K562 (cell line): ENCODE measurements around the gene ZKSCAN5. TPM values are rescaled to one million over a fixed set of nuclear protein-coding genes. Genes with fewer than 3 reads are reported as not detected.
A peak's percentile ranks its signal among the peaks of the same experiment; 100 is the strongest.

Experiments used
- ATAC-seq: fragments of 200-7000 bp; cut with Tn5 transposase; 3 replicates; pipeline ENCODE4 v1.9.1; 2020; ENCODE audit warnings: moderate library complexity
- BruUV-seq: library from RNA; stranded (reverse); fragments of 400-500 nt; replicated peaks from 2 replicates; lab custom pipeline; 2021; lab: Mats Ljungman, UMichigan
- CTCF ChIA-PET: fragments of 300-600 bp; formaldehyde crosslinking; extraction: SDS; loops from one replicate; lab custom pipeline; 2021; ENCODE audit warnings: low intra/inter-chr PET ratio; lab: Yijun Ruan, JAX
- POLR2A ChIA-PET: fragments of 300-600, 350-650 bp; sonication (Branson Sonifier 250); formaldehyde crosslinking; extraction: SDS; loops from one replicate; lab custom pipeline; 2021; ENCODE audit warnings: antibody characterized with exemption, inconsistent platforms; lab: Yijun Ruan, JAX
- DNase-seq, 4 experiments: peaks; one replicate each; pipeline versions ENCODE4 v3.0.0 to v3.0.0-alpha.2; 2011 to 2018; ENCODE audit warnings: low spot score in 3 of 4, mixed read lengths in 3 of 4; ENCODE audit errors: extremely low read depth in 1 of 4
- FAIRE-seq: peaks from 2 replicates; lab custom pipeline; 2011; peaks lifted over from hg19 to GRCh38; lab: Jason Lieb, UNC
- H2AFZ ChIP-seq: 2 replicates; pipeline ENCODE4 v1.6.0; 2011; ENCODE audit warnings: low read depth, low read length, control low read depth, inconsistent platforms
- H3K27ac ChIP-seq: fragments of 200-600 bp; 3 replicates; pipeline ENCODE4 v1.8.0; 2011; ENCODE audit warnings: low read depth, mild to moderate bottlenecking, control low read depth, inconsistent platforms, low read length, moderate library complexity, mixed read lengths; ENCODE audit errors: extremely low read depth
- H3K27me3 ChIP-seq, 2 experiments: fragments of 300-600 bp in 1 of 2; 2 replicates in 1 of 2; 3 replicates in 1 of 2; pipeline versions ENCODE4 v1.6.0 to v1.8.0; 2011; ENCODE audit warnings: inconsistent platforms in 2 of 2, low read length in 2 of 2, mild to moderate bottlenecking in 1 of 2, mixed read lengths in 1 of 2, moderate library complexity in 1 of 2; ENCODE audit not compliant: control insufficient read depth in 2 of 2, insufficient read depth in 2 of 2
- H3K36me3 ChIP-seq: fragments of 300-600 bp; 3 replicates; pipeline ENCODE4 v1.8.0; 2011; ENCODE audit warnings: mild to moderate bottlenecking, low read length, inconsistent platforms; ENCODE audit not compliant: control insufficient read depth, insufficient read depth
- H3K4me1 ChIP-seq, 2 experiments: fragments of 200-600 bp in 1 of 2; replicated peaks in 1 of 2; 2 replicates in 1 of 2; 3 replicates in 1 of 2; pipeline versions ENCODE4 v1.5.1 to v1.8.0; 2011; ENCODE audit warnings: inconsistent platforms in 2 of 2, low read length in 2 of 2, mild to moderate bottlenecking in 1 of 2, mixed read lengths in 1 of 2, moderate library complexity in 1 of 2; ENCODE audit not compliant: control insufficient read depth in 2 of 2, insufficient read depth in 2 of 2
- H3K4me2 ChIP-seq: 2 replicates; pipeline ENCODE4 v1.6.1; 2011; ENCODE audit warnings: low read length, control low read depth, inconsistent platforms, mixed read lengths; ENCODE audit not compliant: insufficient read depth
- H3K4me3 ChIP-seq: fragments of 200-600 bp; sonication (generic), shearing (Covaris generic); 2 replicates; pipeline ENCODE4 v1.5.1; 2016; ENCODE audit warnings: control low read depth, inconsistent platforms
- H3K79me2 ChIP-seq: fragments of 200-600 bp; 3 replicates; pipeline ENCODE4 v1.8.0; 2011; ENCODE audit warnings: low read length, inconsistent platforms; ENCODE audit not compliant: control insufficient read depth, insufficient read depth
- H3K9ac ChIP-seq, 2 experiments: 2 replicates each; pipeline versions ENCODE4 v1.6.0 to v1.6.1; 2011; ENCODE audit warnings: low read depth in 2 of 2, low read length in 2 of 2, control low read depth in 1 of 2, inconsistent platforms in 1 of 2, mild to moderate bottlenecking in 1 of 2, mixed read lengths in 1 of 2; ENCODE audit not compliant: insufficient read depth in 1 of 2
- H3K9me1 ChIP-seq: one replicate; pipeline ENCODE4 v1.6.0; 2011; ENCODE audit warnings: inconsistent platforms, mild to moderate bottlenecking, low read length, moderate library complexity; ENCODE audit not compliant: control insufficient read depth, insufficient read depth
- H3K9me3 ChIP-seq: replicated peaks from 2 replicates; pipeline ENCODE4 v1.5.1; 2011; ENCODE audit warnings: low read depth, low read length, inconsistent platforms; ENCODE audit not compliant: control insufficient read depth, insufficient read depth
- H4K20me1 ChIP-seq: replicated peaks from 2 replicates; pipeline ENCODE4 v1.6.1; 2011; ENCODE audit warnings: low read length, inconsistent platforms, mixed read lengths; ENCODE audit not compliant: control insufficient read depth, insufficient read depth
- ADNP ChIP-seq: fragments of 200-800 bp; sonication (Bioruptor generic); IDR thresholded peaks from 2 replicates; pipeline ENCODE4 v1.6.1; 2016; ENCODE audit warnings: missing genetic modification characterization, missing compliant biosample characterization
- ETV5 ChIP-seq: sonication (generic); formaldehyde crosslinking; IDR thresholded peaks from 2 replicates; pipeline ENCODE4 v1.4.0; 2020; ENCODE audit warnings: low read depth, mild to moderate bottlenecking, missing genetic modification reagents
- HEY1 ChIP-seq: fragments of 250-450 bp; sonication (Bioruptor Pico); IDR thresholded peaks from 2 replicates; pipeline ENCODE4 v1.5.0; 2020; ENCODE audit warnings: mild to moderate bottlenecking, moderate library complexity, borderline replicate concordance
- HNRNPL ChIP-seq: fragments of 200-400 bp; formaldehyde crosslinking; IDR thresholded peaks from 2 replicates; pipeline ENCODE4 v1.6.1; 2017; ENCODE audit warnings: low read depth, mild to moderate bottlenecking, low read length
- NUFIP1 ChIP-seq: fragments of 450-650 bp; IDR thresholded peaks from 2 replicates; pipeline ENCODE4 v1.6.1; 2018; ENCODE audit not compliant: partially characterized antibody
- PATZ1 ChIP-seq: fragments of 250-450 bp; sonication (Bioruptor Pico); IDR thresholded peaks from 2 replicates; pipeline ENCODE4 v1.5.0; 2020; ENCODE audit warnings: mild to moderate bottlenecking, borderline replicate concordance
- SMARCC2 ChIP-seq: fragments of 450-650 bp; IDR thresholded peaks from 2 replicates; pipeline ENCODE4 v1.6.1; 2017; ENCODE audit warnings: antibody characterized with exemption, moderate library complexity, mild to moderate bottlenecking, low read depth
- ZBTB17 ChIP-seq: fragments of 450-650 bp; formaldehyde crosslinking; IDR thresholded peaks from 2 replicates; pipeline ENCODE4 v1.4.0; 2020; ENCODE audit warnings: mild to moderate bottlenecking
- ZNF175 ChIP-seq: fragments of 200-800 bp; sonication (Bioruptor generic); IDR thresholded peaks from 2 replicates; pipeline ENCODE4 v1.6.1; 2016; ENCODE audit warnings: low read depth, mild to moderate bottlenecking, missing genetic modification characterization, missing compliant biosample characterization
- ZNF398 ChIP-seq: fragments of 250-450 bp; sonication (Bioruptor Pico); IDR thresholded peaks from 2 replicates; pipeline ENCODE4 v1.8.0; 2021; ENCODE audit warnings: moderate library complexity, mild to moderate bottlenecking, inconsistent platforms
- ZNF766 ChIP-seq: fragments of 200-800 bp; sonication (Bioruptor generic); conservative IDR thresholded peaks from 2 replicates; pipeline ENCODE4 v1.6.1; 2016; ENCODE audit warnings: missing genetic modification characterization, missing compliant biosample characterization
- ZZZ3 ChIP-seq: fragments of 450-650 bp; IDR thresholded peaks from 2 replicates; pipeline ENCODE4 v1.6.1; 2016; ENCODE audit warnings: antibody characterized with exemption, mild to moderate bottlenecking, moderate library complexity
- WGBS: fragments of 100-300 bp; shearing (Covaris generic); methylation state at CpG from one replicate; pipeline ENCODE4 v1.1.6; 2016; ENCODE audit warnings: low coverage, mixed read lengths; ENCODE audit not compliant: insufficient coverage; ENCODE audit errors: missing lambda C conversion rate; 5-methylcytosine and 5-hydroxymethylcytosine counted together
- in situ Hi-C: fragments of 300-500 bp; cut with MboI; formaldehyde crosslinking; loops from 4 replicates; pipeline ENCODE4 v1.15.0; 2018; ENCODE audit warnings: inconsistent platforms, mixed read lengths
- intact Hi-C: fragments of 100-400 bp; cut with micrococcal nuclease; formaldehyde crosslinking; loops from 2 replicates; pipeline ENCODE4 v1.14.2; 2022
- polyA plus RNA-seq, 8 experiments: library from polyadenylated mRNA; depleted of rRNA in 4 of 8; stranded (reverse) in 5 of 8; unstranded in 3 of 8; fragments of >200 nt; fragmentation: Nextera tagmentation in 2 of 8; fragmentation: Illumina TruSeq in 1 of 8; extraction: Ambion mirVana in 2 of 8; extraction: Trizol in 1 of 8; gene quantifications; 2 replicates each; pipeline versions ENCODE4 v1.2.1 to v1.2.3, GENCODE V29; 2011 to 2014; ENCODE audit warnings: inconsistent platforms in 1 of 8, missing spikeins in 1 of 8
- total RNA-seq, 7 experiments: library from RNA; depleted of rRNA in 6 of 7; stranded (reverse); fragments of >200 nt in 6 of 7; fragmentation: Illumina TruSeq in 2 of 7; extraction: Trizol in 2 of 7; gene quantifications; 2 replicates each; pipeline versions ENCODE4 v1.2.1 to v1.2.3, GENCODE V29; 2011 to 2021; ENCODE audit warnings: low replicate concordance in 1 of 7
- TF ChIP-seq, protein P1 (sequence below): fragments of 250-450 bp; sonication (Bioruptor Pico); IDR thresholded peaks from 2 replicates; pipeline ENCODE4 v1.9.0; 2021; ENCODE audit warnings: mild to moderate bottlenecking, inconsistent platforms

Gene ZKSCAN5
- total and polyA plus RNA-seq, 9 of the 15 experiments (the other 6 are each of a cell fraction or from before 2014, with no cell fraction given): 4.2 to 19.0 (median 15.0) TPM

DNA sequence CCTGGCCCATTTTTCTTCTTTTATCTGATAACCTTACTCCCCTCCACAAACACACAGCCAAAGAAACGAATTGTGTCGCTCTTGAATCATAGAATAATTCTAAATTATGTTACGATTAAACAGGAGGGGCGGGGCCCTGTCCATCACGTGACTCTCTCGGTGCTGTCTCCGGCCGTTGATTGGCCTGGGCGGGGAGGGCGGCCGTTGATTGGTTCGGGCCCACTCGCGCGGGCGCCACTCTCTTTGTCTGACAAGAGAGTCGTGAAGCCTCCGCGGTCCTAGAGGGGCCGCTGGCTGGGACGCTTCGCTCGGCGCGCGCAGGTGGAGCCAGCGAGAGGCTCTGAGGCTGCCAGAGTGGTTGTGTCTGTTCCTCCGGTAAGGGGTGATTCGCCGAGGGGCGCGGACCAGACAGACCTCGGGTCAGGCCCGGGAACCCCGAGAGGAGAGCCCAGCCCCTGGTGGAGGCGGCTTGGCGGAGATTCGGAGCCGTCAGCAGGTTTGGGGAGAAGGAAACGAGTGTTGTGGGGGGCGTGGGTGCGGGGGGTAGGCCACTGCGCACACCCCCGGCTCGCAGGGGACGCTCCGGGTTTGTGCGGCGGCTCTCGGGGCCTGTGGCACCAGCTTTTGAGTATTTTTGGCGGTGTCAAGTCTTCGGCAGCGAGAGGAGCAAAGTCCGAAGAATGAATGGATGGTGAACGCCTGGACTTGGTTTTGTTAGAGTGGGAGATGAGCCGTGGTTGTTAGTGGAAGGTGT is 31.7 kb upstream of the ZKSCAN5 start, which contains the start of gene ZNF789:
ZNF789 (plus strand) TSS at position 330 of the 754 bp plus-strand sequence. CDS start 3,567 bp downstream, outside the sequence.
- Histone ChIP-seq H3K27me3 (no peaks in the 10 kb centered on the region), H2AFZ (peak within 1 kb of the TSS; percentile 91), H3K36me3 (peaks cover 29% of the 10 kb centered on the region), H3K9me1 (no peaks in the 10 kb centered on the region), H3K27ac (peak within 1 kb of the TSS; percentile 92), H3K79me2 (peaks cover 54% of the 10 kb centered on the region), H4K20me1 (no peaks in the 10 kb centered on the region; the same call in 1 of the 2 replicates), H3K4me2 (peak within 1 kb of the TSS; percentile 95), H3K4me3 (peak within 1 kb of the TSS; percentile 92), H3K9me3 (no peaks in the 10 kb centered on the region), H3K4me1 (peaks cover 7 to 19% of the 10 kb centered on the region in 2 experiments; a peak in 4 of 5 replicates), H3K9ac (peak within 1 kb of the TSS; percentile 85 to 97)
- ChIA-PET POLR2A (interaction anchor here (0.7 to 1.7 kb wide), 10 partner anchors 10 to 85 kb away, joined by 3 to 8 read pairs (median 3); partner anchors contain the start of genes ZKSCAN5, ZNF394 and ZNF655), CTCF (no interaction called here)
- in situ Hi-C loops: no loop called here
- BruUV-seq: no TSS peak
- WGBS: 1% methylated on average over 54 of the region's 56 CpGs
- DNase-seq (peak; percentile 99 to 100 (median 99)), ATAC-seq (peak; percentile 97), FAIRE-seq (peak; percentile 97)
- intact Hi-C loops: loop anchor here (1.0 to 10.0 kb wide), 2 partner anchors 28 to 82 kb away; partner anchors contain the start of genes FAM200A, ZNF394 and ZNF655
- TF ChIP-seq HNRNPL (no peak), ZBTB17 (peak; percentile 92), ETV5 (no peak; the same call in 1 of the 2 replicates), HEY1 (CRISPR knock-in tag) (no peak), ADNP (tag) (no peak), SMARCC2 (0 out of 2 replicates have a peak, but pooled peaks have one; percentile 20), ZZZ3 (peak; percentile 80), ZNF398 (no peak), NUFIP1 (no peak), ZNF175 (no peak), ZNF766 (CRISPR knock-in tag) (no peak), PATZ1 (CRISPR knock-in tag) (no peak)
- TF ChIP-seq, protein P1, sequence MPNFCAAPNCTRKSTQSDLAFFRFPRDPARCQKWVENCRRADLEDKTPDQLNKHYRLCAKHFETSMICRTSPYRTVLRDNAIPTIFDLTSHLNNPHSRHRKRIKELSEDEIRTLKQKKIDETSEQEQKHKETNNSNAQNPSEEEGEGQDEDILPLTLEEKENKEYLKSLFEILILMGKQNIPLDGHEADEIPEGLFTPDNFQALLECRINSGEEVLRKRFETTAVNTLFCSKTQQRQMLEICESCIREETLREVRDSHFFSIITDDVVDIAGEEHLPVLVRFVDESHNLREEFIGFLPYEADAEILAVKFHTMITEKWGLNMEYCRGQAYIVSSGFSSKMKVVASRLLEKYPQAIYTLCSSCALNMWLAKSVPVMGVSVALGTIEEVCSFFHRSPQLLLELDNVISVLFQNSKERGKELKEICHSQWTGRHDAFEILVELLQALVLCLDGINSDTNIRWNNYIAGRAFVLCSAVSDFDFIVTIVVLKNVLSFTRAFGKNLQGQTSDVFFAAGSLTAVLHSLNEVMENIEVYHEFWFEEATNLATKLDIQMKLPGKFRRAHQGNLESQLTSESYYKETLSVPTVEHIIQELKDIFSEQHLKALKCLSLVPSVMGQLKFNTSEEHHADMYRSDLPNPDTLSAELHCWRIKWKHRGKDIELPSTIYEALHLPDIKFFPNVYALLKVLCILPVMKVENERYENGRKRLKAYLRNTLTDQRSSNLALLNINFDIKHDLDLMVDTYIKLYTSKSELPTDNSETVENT (CRISPR knock-in tag): peak; percentile 99
